K562 (cell line): ENCODE data around the gene ACTL9. TPM values are rescaled to one million over a fixed set of nuclear protein-coding genes. Genes with fewer than 3 reads are reported as not detected.
A peak's percentile ranks its signal among the peaks of the same experiment; 100 is the strongest.

Experiments
- ESRRB ChIP-seq: fragments of 250-450 bp; sonication (Bioruptor Pico); IDR thresholded peaks from 2 replicates; pipeline ENCODE4 v1.5.0; 2020; ENCODE audit warnings: mild to moderate bottlenecking, moderate library complexity, borderline replicate concordance
- FOXM1 ChIP-seq, 2 experiments: fragments of 450-650 bp in 1 of 2; sonication (generic) in 1 of 2; formaldehyde crosslinking in 1 of 2; IDR thresholded peaks; 2 replicates each; pipeline versions ENCODE4 v1.6.1 to v1.9.0; 2017 to 2022; ENCODE audit warnings: low read depth in 2 of 2, mild to moderate bottlenecking in 2 of 2, missing genetic modification reagents in 1 of 2, moderate library complexity in 1 of 2
- HCFC1 ChIP-seq: IDR thresholded peaks from 2 replicates; pipeline ENCODE4 v1.6.1; 2012; ENCODE audit warnings: low read depth, low read length, improper control_type of control experiment
- HDAC1 ChIP-seq, 2 experiments: fragments of 450-650 bp; IDR thresholded peaks; 2 replicates each; pipeline ENCODE4 v1.6.1; 2016 to 2017; ENCODE audit warnings: inconsistent platforms in 1 of 2, mild to moderate bottlenecking in 1 of 2, moderate library complexity in 1 of 2
- NRF1 ChIP-seq, 2 experiments: fragments of 450-650 bp; IDR thresholded peaks in 1 of 2; conservative IDR thresholded peaks in 1 of 2; 2 replicates each; pipeline ENCODE4 v1.6.1; 2014; ENCODE audit warnings: mild to moderate bottlenecking in 2 of 2
- PCBP2 ChIP-seq: fragments of 200-400 bp; formaldehyde crosslinking; IDR thresholded peaks from 2 replicates; pipeline ENCODE4 v1.6.1; 2018; ENCODE audit warnings: low read length, low read depth, mild to moderate bottlenecking, moderate library complexity; ENCODE audit not compliant: poor library complexity, severe bottlenecking
- POLR2G ChIP-seq: fragments of 200-400 bp; formaldehyde crosslinking; IDR thresholded peaks from 2 replicates; pipeline ENCODE4 v1.6.1; 2017; ENCODE audit warnings: low read depth, mild to moderate bottlenecking, antibody characterized with exemption, low read length, moderate library complexity
- RAD21 ChIP-seq, 2 experiments: fragments of 250-450 bp in 1 of 2; fragments of 450-650 bp in 1 of 2; sonication (Bioruptor Pico) in 1 of 2; formaldehyde crosslinking in 1 of 2; IDR thresholded peaks in 1 of 2; conservative IDR thresholded peaks in 1 of 2; 2 replicates each; pipeline versions ENCODE4 v1.4.0 to v1.8.0; 2020 to 2022; ENCODE audit warnings: mild to moderate bottlenecking in 2 of 2, moderate library complexity in 1 of 2
- SAP30 ChIP-seq: fragments of 200-600 bp; sonication (generic); IDR thresholded peaks from 2 replicates; pipeline ENCODE4 v1.6.1; 2012; ENCODE audit warnings: borderline replicate concordance, low read depth, mild to moderate bottlenecking, moderate library complexity, low read length, control low read depth, inconsistent platforms; ENCODE audit not compliant: insufficient read depth, poor library complexity, severe bottlenecking
- SMARCA5 ChIP-seq: fragments of 450-650 bp; IDR thresholded peaks from 2 replicates; pipeline ENCODE4 v1.6.1; 2016
- SNRNP70 ChIP-seq: fragments of 200-400 bp; formaldehyde crosslinking; optimal IDR thresholded peaks from 2 replicates; pipeline ENCODE3; 2017; ENCODE audit warnings: low read depth, low read length
- SPI1 ChIP-seq: IDR thresholded peaks from 2 replicates; pipeline ENCODE4 v1.6.1; 2011; ENCODE audit warnings: low read depth, low read length, control low read depth, borderline replicate concordance
- SRSF7 ChIP-seq: fragments of 200-400 bp; formaldehyde crosslinking; optimal IDR thresholded peaks from 2 replicates; pipeline ENCODE3; 2017; ENCODE audit warnings: mild to moderate bottlenecking, low read depth, low read length
- ZNF3 ChIP-seq: fragments of 250-450 bp; sonication (Bioruptor Pico); IDR thresholded peaks from 2 replicates; pipeline ENCODE4 v1.5.0; 2021; ENCODE audit warnings: mild to moderate bottlenecking, moderate library complexity
- ZNF354B ChIP-seq: fragments of 250-450 bp; sonication (Bioruptor Pico); IDR thresholded peaks from 2 replicates; pipeline ENCODE4 v1.4.0; 2020
- ZNF586 ChIP-seq: fragments of 450-650 bp; formaldehyde crosslinking; conservative IDR thresholded peaks from 2 replicates; pipeline ENCODE4 v1.4.0; 2020; ENCODE audit warnings: mild to moderate bottlenecking, moderate library complexity
- polyA plus RNA-seq, 8 experiments: library from polyadenylated mRNA; depleted of rRNA in 4 of 8; stranded (reverse) in 5 of 8; unstranded in 3 of 8; fragments of >200 nt; fragmentation: Nextera tagmentation in 2 of 8; fragmentation: Illumina TruSeq in 1 of 8; extraction: Ambion mirVana in 2 of 8; extraction: Trizol in 1 of 8; gene quantifications; 2 replicates each; pipeline versions ENCODE4 v1.2.1 to v1.2.3, GENCODE V29; 2011 to 2014; ENCODE audit warnings: inconsistent platforms in 1 of 8, missing spikeins in 1 of 8
- total RNA-seq, 7 experiments: library from RNA; depleted of rRNA in 6 of 7; stranded (reverse); fragments of >200 nt in 6 of 7; fragmentation: Illumina TruSeq in 2 of 7; extraction: Trizol in 2 of 7; gene quantifications; 2 replicates each; pipeline versions ENCODE4 v1.2.1 to v1.2.3, GENCODE V29; 2011 to 2021; ENCODE audit warnings: low replicate concordance in 1 of 7
- TF ChIP-seq, protein P1 (sequence below): sonication (generic); formaldehyde crosslinking; IDR thresholded peaks from 2 replicates; pipeline ENCODE4 v1.8.0; 2022; ENCODE audit warnings: mild to moderate bottlenecking, missing genetic modification reagents
- TF ChIP-seq, protein P2 (sequence below): fragments of 450-650 bp; IDR thresholded peaks from 2 replicates; pipeline ENCODE4 v1.6.1; 2014; ENCODE audit warnings: low read depth, mild to moderate bottlenecking, moderate library complexity, borderline replicate concordance
- TF ChIP-seq, protein P3 (sequence below), 2 experiments: fragments of 150-350 bp in 1 of 2; IDR thresholded peaks; 2 replicates each; pipeline ENCODE4 v1.6.1; 2012 to 2016; ENCODE audit warnings: low read depth in 2 of 2, low read length in 2 of 2, mild to moderate bottlenecking in 1 of 2, moderate library complexity in 1 of 2

Gene ACTL9
- total and polyA plus RNA-seq, 9 of the 15 experiments (the other 6 are each of a cell fraction or from before 2014, with no cell fraction given) = not detected

DNA sequence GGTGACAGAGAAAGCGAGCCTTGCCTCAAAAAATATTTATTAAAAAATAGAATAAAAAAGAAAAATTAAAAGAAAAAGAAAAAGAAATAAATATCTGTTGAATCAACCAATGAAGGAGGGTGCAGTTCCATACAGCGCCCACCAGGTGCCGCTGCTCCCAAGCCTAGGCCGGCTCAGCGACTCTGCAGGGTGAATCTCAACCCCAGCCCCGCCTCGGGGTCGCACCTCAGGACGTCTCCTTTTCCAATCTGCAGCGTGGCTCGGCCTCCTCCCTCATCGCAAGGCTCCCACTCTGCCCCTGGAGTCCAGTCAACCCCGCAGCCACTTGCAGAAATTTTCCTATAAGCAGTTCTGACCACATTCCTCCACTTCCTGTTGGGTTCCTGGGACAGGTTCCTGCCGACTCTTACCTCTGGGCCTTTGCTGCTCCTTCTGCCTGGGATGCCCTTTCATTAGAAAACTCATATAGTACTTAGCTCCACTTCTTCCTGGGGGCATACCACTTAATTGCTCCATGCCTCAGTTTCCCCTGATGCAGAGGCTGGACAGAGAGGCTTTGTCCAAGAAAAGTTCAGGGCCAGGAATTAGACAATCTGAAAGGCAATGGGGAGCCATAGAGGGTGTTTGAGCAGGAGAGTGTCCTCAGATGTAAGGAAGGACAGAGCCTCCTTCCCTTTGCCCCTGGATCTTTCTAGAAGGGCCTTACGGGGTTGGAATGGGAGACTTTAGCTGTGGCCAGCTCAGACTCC lies 43.8 kb downstream of the ACTL9 start (continued):
- TF ChIP-seq FOXM1 (IDR thresholded peaks at IDR 0.05; ENCODE audit: low read depth) = no peak
- TF ChIP-seq FOXM1 (CRISPR knock-in tag; IDR thresholded peaks at IDR 0.05; ENCODE audit: low read depth) = no peak
- TF ChIP-seq PCBP2 = no peak
- no peak for TF ChIP-seq ZNF3
- TF ChIP-seq, protein P1, sequence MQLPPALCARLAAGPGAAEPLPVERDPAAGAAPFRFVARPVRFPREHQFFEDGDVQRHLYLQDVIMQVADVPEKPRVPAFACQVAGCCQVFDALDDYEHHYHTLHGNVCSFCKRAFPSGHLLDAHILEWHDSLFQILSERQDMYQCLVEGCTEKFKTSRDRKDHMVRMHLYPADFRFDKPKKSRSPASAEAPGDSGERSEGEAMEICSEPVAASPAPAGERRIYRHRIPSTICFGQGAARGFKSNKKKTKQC (CRISPR knock-in tag) = 0 out of 2 replicates have a peak, but pooled peaks have one; percentile 38
- no peak for TF ChIP-seq ZNF354B (CRISPR knock-in tag)
- no peak for TF ChIP-seq ZNF586 (CRISPR knock-in tag)
- no peak for TF ChIP-seq HDAC1 (IDR thresholded peaks at IDR 0.05)
- no peak for TF ChIP-seq SNRNP70
- TF ChIP-seq SAP30 = no peak
- TF ChIP-seq ESRRB (CRISPR knock-in tag) = no peak
- peak; percentile 73; the same call in 1 of the 2 replicates for TF ChIP-seq SPI1
- TF ChIP-seq SMARCA5 = peak; percentile 92; the same call in 1 of the 2 replicates
- TF ChIP-seq, protein P2, sequence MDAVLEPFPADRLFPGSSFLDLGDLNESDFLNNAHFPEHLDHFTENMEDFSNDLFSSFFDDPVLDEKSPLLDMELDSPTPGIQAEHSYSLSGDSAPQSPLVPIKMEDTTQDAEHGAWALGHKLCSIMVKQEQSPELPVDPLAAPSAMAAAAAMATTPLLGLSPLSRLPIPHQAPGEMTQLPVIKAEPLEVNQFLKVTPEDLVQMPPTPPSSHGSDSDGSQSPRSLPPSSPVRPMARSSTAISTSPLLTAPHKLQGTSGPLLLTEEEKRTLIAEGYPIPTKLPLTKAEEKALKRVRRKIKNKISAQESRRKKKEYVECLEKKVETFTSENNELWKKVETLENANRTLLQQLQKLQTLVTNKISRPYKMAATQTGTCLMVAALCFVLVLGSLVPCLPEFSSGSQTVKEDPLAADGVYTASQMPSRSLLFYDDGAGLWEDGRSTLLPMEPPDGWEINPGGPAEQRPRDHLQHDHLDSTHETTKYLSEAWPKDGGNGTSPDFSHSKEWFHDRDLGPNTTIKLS = no peak
- TF ChIP-seq RAD21 (CRISPR knock-in tag; conservative IDR thresholded peaks at IDR 0.05 in 1 of 2, IDR thresholded peaks at IDR 0.05 in 1 of 2) = peak; percentile 96 to 97
- TF ChIP-seq HCFC1 = no peak
- TF ChIP-seq NRF1 (conservative IDR thresholded peaks at IDR 0.05 in 1 of 2, IDR thresholded peaks at IDR 0.05 in 1 of 2) = no peak
- TF ChIP-seq, protein P3, sequence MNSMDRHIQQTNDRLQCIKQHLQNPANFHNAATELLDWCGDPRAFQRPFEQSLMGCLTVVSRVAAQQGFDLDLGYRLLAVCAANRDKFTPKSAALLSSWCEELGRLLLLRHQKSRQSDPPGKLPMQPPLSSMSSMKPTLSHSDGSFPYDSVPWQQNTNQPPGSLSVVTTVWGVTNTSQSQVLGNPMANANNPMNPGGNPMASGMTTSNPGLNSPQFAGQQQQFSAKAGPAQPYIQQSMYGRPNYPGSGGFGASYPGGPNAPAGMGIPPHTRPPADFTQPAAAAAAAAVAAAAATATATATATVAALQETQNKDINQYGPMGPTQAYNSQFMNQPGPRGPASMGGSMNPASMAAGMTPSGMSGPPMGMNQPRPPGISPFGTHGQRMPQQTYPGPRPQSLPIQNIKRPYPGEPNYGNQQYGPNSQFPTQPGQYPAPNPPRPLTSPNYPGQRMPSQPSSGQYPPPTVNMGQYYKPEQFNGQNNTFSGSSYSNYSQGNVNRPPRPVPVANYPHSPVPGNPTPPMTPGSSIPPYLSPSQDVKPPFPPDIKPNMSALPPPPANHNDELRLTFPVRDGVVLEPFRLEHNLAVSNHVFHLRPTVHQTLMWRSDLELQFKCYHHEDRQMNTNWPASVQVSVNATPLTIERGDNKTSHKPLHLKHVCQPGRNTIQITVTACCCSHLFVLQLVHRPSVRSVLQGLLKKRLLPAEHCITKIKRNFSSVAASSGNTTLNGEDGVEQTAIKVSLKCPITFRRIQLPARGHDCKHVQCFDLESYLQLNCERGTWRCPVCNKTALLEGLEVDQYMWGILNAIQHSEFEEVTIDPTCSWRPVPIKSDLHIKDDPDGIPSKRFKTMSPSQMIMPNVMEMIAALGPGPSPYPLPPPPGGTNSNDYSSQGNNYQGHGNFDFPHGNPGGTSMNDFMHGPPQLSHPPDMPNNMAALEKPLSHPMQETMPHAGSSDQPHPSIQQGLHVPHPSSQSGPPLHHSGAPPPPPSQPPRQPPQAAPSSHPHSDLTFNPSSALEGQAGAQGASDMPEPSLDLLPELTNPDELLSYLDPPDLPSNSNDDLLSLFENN (IDR thresholded peaks at IDR 0.05; ENCODE audit: low read depth in 2 of 2, low read length in 2 of 2) = no peak
- no peak for TF ChIP-seq POLR2G
- TF ChIP-seq SRSF7 = no peak
